ENCODE measurements around the gene CA5A. TPM values are rescaled to one million over a fixed set of nuclear protein-coding genes. Genes with fewer than 3 reads are reported as not detected.

CA5A gene
- total RNA-seq, 4 donors from 2014 or later: not detected

DNA sequence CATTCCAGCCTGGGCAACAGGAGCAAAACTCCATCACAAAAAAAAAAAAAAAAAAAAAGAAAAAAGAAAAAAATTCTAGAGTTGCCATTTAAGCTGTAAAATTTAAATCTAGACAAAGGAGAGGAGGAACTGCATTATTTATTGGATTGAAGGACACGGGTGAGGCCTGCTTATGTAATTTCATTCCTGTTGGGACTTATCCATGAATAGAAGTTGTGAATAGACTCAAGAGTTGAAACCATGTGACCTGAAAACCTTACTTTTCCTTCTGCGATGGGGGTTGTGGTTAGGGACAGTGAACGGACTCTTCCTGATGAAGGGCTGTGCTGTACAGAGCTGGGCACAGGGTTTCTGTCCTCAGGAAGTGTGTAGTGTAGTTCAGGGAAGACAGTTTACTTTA lies 37.4 kb upstream of the CA5A start:
- TF ChIP-seq, protein P1, sequence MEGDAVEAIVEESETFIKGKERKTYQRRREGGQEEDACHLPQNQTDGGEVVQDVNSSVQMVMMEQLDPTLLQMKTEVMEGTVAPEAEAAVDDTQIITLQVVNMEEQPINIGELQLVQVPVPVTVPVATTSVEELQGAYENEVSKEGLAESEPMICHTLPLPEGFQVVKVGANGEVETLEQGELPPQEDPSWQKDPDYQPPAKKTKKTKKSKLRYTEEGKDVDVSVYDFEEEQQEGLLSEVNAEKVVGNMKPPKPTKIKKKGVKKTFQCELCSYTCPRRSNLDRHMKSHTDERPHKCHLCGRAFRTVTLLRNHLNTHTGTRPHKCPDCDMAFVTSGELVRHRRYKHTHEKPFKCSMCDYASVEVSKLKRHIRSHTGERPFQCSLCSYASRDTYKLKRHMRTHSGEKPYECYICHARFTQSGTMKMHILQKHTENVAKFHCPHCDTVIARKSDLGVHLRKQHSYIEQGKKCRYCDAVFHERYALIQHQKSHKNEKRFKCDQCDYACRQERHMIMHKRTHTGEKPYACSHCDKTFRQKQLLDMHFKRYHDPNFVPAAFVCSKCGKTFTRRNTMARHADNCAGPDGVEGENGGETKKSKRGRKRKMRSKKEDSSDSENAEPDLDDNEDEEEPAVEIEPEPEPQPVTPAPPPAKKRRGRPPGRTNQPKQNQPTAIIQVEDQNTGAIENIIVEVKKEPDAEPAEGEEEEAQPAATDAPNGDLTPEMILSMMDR (IDR thresholded peaks at IDR 0.05; ENCODE audit: low read depth): no peak

DNA sequence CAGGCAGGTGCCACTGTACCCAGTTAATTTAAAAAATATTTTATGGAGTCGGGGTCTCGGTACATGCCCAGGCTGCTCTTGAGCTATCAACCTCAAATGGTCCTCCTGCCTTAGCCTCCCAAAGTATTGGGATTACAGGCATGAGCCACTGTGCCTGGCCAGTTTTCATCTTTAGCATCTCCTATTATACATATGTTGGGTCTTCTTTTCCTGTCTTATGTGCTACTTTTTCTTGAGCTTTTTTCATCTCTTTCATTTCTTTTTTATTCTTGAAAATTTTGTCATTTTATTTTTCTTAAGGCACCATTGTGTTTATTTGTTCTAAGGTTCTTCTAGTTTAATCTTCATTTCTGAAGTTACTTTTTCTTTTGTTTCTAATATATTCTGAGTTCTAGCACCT lies 35.6 kb upstream of the CA5A start:
- TF ChIP-seq, protein P1 (IDR thresholded peaks at IDR 0.05; ENCODE audit: low read depth): no peak

DNA sequence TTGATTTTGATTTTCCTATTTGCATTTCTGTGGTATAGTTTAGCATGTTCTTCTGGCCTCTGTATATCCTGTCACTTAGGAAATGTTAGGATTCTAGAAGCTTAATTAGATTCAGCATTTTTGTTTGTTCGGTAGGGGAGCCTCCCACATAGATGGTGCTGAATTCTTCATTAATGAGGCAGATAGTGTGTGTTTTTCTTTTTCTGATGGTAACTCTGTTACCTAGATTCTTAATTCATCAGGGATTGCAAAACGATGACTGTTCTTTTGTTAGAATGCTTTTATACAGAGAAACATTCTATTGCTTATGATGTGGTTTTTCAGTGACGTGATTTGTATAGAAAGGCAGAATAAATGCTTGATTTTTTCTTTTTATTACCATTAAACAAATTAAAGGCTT lies 33.9 kb upstream of the CA5A start:
- TF ChIP-seq, protein P1 (IDR thresholded peaks at IDR 0.05; ENCODE audit: low read depth): no peak

DNA sequence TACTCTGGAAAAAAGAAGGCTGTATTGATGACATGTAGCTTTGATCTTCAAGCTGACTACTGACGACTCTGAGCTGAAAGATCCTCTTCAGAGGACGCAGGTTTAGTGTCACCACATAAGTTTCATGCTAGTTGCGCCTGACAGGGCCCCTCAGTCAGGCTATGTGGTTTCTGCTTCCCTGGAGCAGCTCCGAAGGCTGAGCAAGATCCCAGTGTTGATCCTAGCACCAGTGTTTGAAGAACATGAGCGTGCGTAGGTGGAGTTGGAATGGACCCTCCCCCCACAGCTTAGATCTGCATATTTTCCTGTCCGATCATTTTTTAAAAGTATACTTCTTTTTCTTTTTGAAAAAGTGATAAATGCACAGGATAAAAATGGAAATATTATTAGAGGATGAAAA lies 32.2 kb upstream of the CA5A start:
- TF ChIP-seq, protein P1 (IDR thresholded peaks at IDR 0.05; ENCODE audit: low read depth): no peak

- TF ChIP-seq, protein P1 (IDR thresholded peaks at IDR 0.05; ENCODE audit: low read depth): no peak
Observed at GRCh38 chr16:87966685-87967185, 30.4 kb upstream of the CA5A start.

DNA sequence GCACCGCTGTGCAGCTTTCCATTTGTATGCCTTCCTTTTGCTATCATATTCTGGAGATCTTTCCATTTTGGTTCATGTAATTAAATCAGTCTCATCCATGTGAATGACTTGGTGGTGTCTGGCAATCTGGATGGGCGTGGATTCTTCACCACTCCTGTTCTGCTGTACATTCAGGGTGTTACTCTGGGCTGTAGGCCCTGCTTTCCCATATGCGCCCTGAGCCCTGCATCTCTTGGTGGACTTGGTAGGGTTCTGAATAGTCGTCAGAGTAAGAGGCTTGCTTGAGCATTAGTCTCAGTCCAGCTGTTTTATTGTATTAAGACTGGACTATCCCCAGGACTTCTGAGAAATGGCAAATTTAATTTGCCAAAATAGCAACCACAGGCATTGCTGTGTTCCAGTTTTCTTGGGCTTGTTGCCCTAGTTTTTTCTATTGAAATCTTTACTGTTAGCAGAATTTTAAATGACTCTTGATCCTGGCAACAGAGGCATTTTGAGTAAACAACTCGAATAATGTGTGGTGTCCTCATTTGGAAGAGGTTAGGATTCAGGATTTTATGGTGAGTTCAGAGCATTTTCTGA lies 29.8 kb upstream of the CA5A start:
- TF ChIP-seq, protein P1 (IDR thresholded peaks at IDR 0.05; ENCODE audit: low read depth): no peak

- TF ChIP-seq, protein P1 (IDR thresholded peaks at IDR 0.05; ENCODE audit: low read depth): no peak
Observed at GRCh38 chr16:87965417-87965816, 29.1 kb upstream of the CA5A start.

Measured in subcutaneous adipose tissue (tissue), 4 donors.